ENCODE measurements around the gene SDK1. TPM values are rescaled to one million over a fixed set of nuclear protein-coding genes. Genes with fewer than 3 reads are reported as not detected.
"Not testable (repeated sequence)": the region's sequence is repeated elsewhere in the genome, so short reads cannot be mapped to it uniquely, and the experiment has no call there.

SDK1 gene
- total RNA-seq, 1 donor from 2014 or later: 3.9 TPM

- Histone ChIP-seq H3K27me3 (ENCODE audit: control insufficient read depth, insufficient read depth, low read length) (no peaks in the 10 kb centered on the region), H3K4me3 (ENCODE audit: low read depth, low read length) (no peak overlapping the region), H3K36me3 (ENCODE audit: control insufficient read depth, insufficient read depth, low read length) (no peaks in the 10 kb centered on the region)
- TF ChIP-seq, protein P1, sequence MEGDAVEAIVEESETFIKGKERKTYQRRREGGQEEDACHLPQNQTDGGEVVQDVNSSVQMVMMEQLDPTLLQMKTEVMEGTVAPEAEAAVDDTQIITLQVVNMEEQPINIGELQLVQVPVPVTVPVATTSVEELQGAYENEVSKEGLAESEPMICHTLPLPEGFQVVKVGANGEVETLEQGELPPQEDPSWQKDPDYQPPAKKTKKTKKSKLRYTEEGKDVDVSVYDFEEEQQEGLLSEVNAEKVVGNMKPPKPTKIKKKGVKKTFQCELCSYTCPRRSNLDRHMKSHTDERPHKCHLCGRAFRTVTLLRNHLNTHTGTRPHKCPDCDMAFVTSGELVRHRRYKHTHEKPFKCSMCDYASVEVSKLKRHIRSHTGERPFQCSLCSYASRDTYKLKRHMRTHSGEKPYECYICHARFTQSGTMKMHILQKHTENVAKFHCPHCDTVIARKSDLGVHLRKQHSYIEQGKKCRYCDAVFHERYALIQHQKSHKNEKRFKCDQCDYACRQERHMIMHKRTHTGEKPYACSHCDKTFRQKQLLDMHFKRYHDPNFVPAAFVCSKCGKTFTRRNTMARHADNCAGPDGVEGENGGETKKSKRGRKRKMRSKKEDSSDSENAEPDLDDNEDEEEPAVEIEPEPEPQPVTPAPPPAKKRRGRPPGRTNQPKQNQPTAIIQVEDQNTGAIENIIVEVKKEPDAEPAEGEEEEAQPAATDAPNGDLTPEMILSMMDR (IDR thresholded peaks at IDR 0.05; ENCODE audit: insufficient read depth, low read length, poor library complexity, severe bottlenecking): no peak
- DNase-seq (ENCODE audit: low read depth): no peak
Observed at GRCh38 chr7:3927446-3928110, 626.5 kb downstream of the SDK1 start.

GRCh38 chr7:3928727-3929515, 627.9 kb downstream of the SDK1 start:
- TF ChIP-seq, protein P1 (IDR thresholded peaks at IDR 0.05; ENCODE audit: insufficient read depth, low read length, poor library complexity, severe bottlenecking): no peak
- Histone ChIP-seq H3K36me3 (ENCODE audit: control insufficient read depth, insufficient read depth, low read length) (no peaks in the 10 kb centered on the region), H3K27me3 (ENCODE audit: control insufficient read depth, insufficient read depth, low read length) (no peaks in the 10 kb centered on the region), H3K4me3 (ENCODE audit: low read depth, low read length) (no peak overlapping the region)
- DNase-seq (ENCODE audit: low read depth): no peak

DNA sequence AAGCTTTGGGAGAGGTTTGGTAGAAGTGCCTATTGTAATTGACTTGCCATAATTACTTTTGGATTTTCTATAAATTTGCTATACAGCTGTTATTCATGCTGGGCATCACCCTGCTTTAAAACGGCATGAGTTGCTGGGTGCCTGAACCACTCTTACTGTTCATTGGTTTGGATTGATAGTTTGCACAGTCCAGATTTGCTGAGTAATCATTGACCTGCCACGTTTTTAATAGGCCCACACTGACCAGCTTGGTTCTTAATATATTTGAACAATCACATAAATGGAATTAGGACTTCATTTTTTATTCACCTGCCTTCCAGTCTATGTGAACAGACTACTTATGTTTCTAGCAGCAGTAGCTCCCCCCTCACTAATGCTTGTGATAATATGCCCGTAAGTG, 630.8 kb downstream of the SDK1 start:
- Histone ChIP-seq H3K4me3 (ENCODE audit: low read depth, low read length) (no peak overlapping the region), H3K36me3 (ENCODE audit: control insufficient read depth, insufficient read depth, low read length) (no peaks in the 10 kb centered on the region), H3K27me3 (ENCODE audit: control insufficient read depth, insufficient read depth, low read length) (no peaks in the 10 kb centered on the region)
- DNase-seq (ENCODE audit: low read depth): no peak
- TF ChIP-seq, protein P1 (IDR thresholded peaks at IDR 0.05; ENCODE audit: insufficient read depth, low read length, poor library complexity, severe bottlenecking): no peak

- TF ChIP-seq, protein P1 (IDR thresholded peaks at IDR 0.05; ENCODE audit: insufficient read depth, low read length, poor library complexity, severe bottlenecking): no peak
- Histone ChIP-seq H3K36me3 (ENCODE audit: control insufficient read depth, insufficient read depth, low read length) (no peaks in the 10 kb centered on the region), H3K27me3 (ENCODE audit: control insufficient read depth, insufficient read depth, low read length) (no peaks in the 10 kb centered on the region), H3K4me3 (ENCODE audit: low read depth, low read length) (no peak overlapping the region)
- DNase-seq (ENCODE audit: low read depth): no peak
Observed at GRCh38 chr7:3937146-3937545, 636.1 kb downstream of the SDK1 start.

DNA sequence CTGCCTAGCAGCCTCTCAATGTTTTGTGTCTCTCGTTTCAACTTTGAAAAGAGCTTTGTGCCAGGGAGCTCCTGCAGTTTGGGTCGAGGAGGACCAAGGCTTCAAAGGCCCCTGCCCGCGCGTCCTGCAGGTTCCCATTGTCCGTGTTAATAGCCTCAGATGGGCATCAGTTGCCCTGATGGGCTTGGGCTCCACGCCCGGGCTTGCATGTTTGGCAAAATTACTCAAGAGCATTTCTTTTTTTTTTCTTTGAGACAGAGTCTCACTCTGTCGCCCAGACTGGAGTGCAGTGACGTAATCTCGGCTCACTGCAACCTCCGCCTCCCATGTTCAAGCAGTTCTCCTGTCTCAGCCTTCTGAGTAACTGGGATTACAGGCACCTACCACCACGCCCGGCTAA, 636.6 kb downstream of the SDK1 start:
- TF ChIP-seq, protein P1 (IDR thresholded peaks at IDR 0.05; ENCODE audit: insufficient read depth, low read length, poor library complexity, severe bottlenecking): no peak
- Histone ChIP-seq H3K36me3 (ENCODE audit: control insufficient read depth, insufficient read depth, low read length) (no peaks in the 10 kb centered on the region), H3K27me3 (ENCODE audit: control insufficient read depth, insufficient read depth, low read length) (no peaks in the 10 kb centered on the region), H3K4me3 (ENCODE audit: low read depth, low read length) (no peak overlapping the region)
- DNase-seq (ENCODE audit: low read depth): no peak

- not testable (repeated sequence) for H3K27me3 ChIP-seq (ENCODE audit: control insufficient read depth, insufficient read depth, low read length); H3K36me3 ChIP-seq (ENCODE audit: control insufficient read depth, insufficient read depth, low read length); DNase-seq (ENCODE audit: low read depth); H3K4me3 ChIP-seq (ENCODE audit: low read depth, low read length)
Observed at GRCh38 chr7:3941706-3942105, 640.7 kb downstream of the SDK1 start.

All from kidney epithelial cell (primary cell).